CD4-positive, alpha-beta T cell (primary cell): ENCODE measurements around the gene ZRANB3. TPM values are rescaled to one million over a fixed set of nuclear protein-coding genes. Genes with fewer than 3 reads are reported as not detected.

ENCODE experiments used
- ATAC-seq: fragments of 200-7000 bp; cut with Tn5 transposase; one replicate; pipeline ENCODE4 v1.10.0; 2022; ENCODE audit warnings: mild to moderate bottlenecking; ENCODE audit not compliant: poor library complexity
- CTCF ChIA-PET: fragments of 350-600 bp; sonication (Branson Sonifier 250); formaldehyde crosslinking; loops from one replicate; lab custom pipeline; 2021; ENCODE audit warnings: antibody characterized with exemption, inconsistent platforms; lab: Charles Lee
- POLR2A ChIA-PET: fragments of 350-600 bp; sonication (Branson Sonifier 250); formaldehyde crosslinking; loops from one replicate; lab custom pipeline; 2021; ENCODE audit warnings: antibody characterized with exemption, inconsistent platforms; lab: Charles Lee
- DNase-seq, 14 experiments: peaks; one replicate each; pipeline ENCODE4 v3.0.0-alpha.2; 2013 to 2020; ENCODE audit warnings: mixed read lengths in 2 of 14
- H3K27ac ChIP-seq, 2 donors: one replicate each; pipeline versions ENCODE4 v1.5.1 to v1.7.0; 2013; ENCODE audit warnings: low read length in 2 of 2, low read depth in 1 of 2, mild to moderate bottlenecking in 1 of 2
- H3K27me3 ChIP-seq, 2 experiments: 1 replicate in 1 of 2; 2 replicates in 1 of 2; pipeline versions ENCODE4 v1.6.1 to v1.7.0; 2013; ENCODE audit warnings: low read length in 2 of 2, control low read depth in 1 of 2, mild to moderate bottlenecking in 1 of 2, moderate library complexity in 1 of 2; ENCODE audit not compliant: insufficient read depth in 2 of 2, control insufficient read depth in 1 of 2
- H3K36me3 ChIP-seq: one replicate; pipeline ENCODE4 v1.6.1; 2013; ENCODE audit warnings: low read length, control low read depth; ENCODE audit not compliant: insufficient read depth
- H3K4me1 ChIP-seq: one replicate; pipeline ENCODE4 v1.6.1; 2013; ENCODE audit warnings: low read length, control low read depth; ENCODE audit not compliant: insufficient read depth
- H3K4me3 ChIP-seq: one replicate; pipeline ENCODE4 v1.5.1; 2013; ENCODE audit warnings: mild to moderate bottlenecking, low read length, moderate library complexity
- H3K9me3 ChIP-seq, 2 experiments: 1 replicate in 1 of 2; 2 replicates in 1 of 2; pipeline versions ENCODE4 v1.6.1 to v1.7.0; 2013; ENCODE audit warnings: low read length in 2 of 2, mild to moderate bottlenecking in 2 of 2, control low read depth in 1 of 2, moderate library complexity in 1 of 2; ENCODE audit not compliant: control insufficient read depth in 1 of 2, insufficient read depth in 1 of 2
- H3K27ac Mint-ChIP-seq: one replicate; pipeline ENCODE4 v1.8.0; 2020; ENCODE audit warnings: mixed read lengths
- H3K27me3 Mint-ChIP-seq: one replicate; pipeline ENCODE4 v1.8.0; 2021; ENCODE audit warnings: mixed read lengths
- H3K36me3 Mint-ChIP-seq: one replicate; pipeline ENCODE4 v1.8.0; 2021; ENCODE audit warnings: low read depth, mixed read lengths
- H3K4me1 Mint-ChIP-seq: one replicate; pipeline ENCODE4 v1.8.0; 2021; ENCODE audit warnings: low read depth, mixed read lengths
- H3K4me3 Mint-ChIP-seq: one replicate; pipeline ENCODE4 v1.8.0; 2020; ENCODE audit warnings: mild to moderate bottlenecking, mixed read lengths
- H3K9me3 Mint-ChIP-seq: one replicate; pipeline ENCODE4 v1.8.0; 2020; ENCODE audit warnings: mixed read lengths
- intact Hi-C, 2 experiments: fragments of 100-400 bp; cut with DNase I in 1 of 2; cut with micrococcal nuclease in 1 of 2; formaldehyde crosslinking; loops; one replicate each; pipeline versions ENCODE4 v1.15.1 to v1.9.0; 2023 to 2025; cut with DNase I, micrococcal nuclease
- total RNA-seq, 174 experiments: library from RNA in 2 of 174; stranded (reverse) in 2 of 174; gene quantifications; one replicate each; pipeline ENCODE4 v1.2.3 and lab custom pipeline; 2021 to 2026
- TF ChIP-seq, protein P1 (sequence below): fragments of 200-600 bp; IDR thresholded peaks from one replicate; pipeline ENCODE4 v1.8.0; 2022; ENCODE audit warnings: antibody characterized with exemption, mild to moderate bottlenecking

ZRANB3 gene
- total RNA-seq, 2 experiments from 2014 or later: 3.9 to 4.2 TPM

DNA sequence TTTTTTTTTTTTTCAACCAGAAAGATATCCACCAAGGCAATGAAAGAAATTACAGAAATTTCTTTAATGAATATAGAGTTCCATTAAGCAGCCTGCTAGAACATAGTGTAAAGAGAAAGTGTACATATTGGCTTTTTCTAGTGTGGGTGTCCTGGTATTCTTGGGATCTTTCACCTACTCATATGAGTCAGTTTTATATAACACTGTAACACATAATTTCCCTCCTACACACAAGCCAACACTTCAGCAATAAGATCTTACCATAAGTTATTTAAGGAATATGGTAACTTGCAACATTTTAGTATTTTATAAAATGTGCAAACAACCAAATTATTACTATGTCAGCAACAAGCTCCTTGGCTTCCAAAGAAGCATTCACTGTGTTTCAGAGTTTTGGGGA is 59.9 kb downstream of the ZRANB3 start:
- Histone ChIP-seq H3K36me3 (no peaks in the 10 kb centered on the region), H3K27me3 (no peaks in the 10 kb centered on the region), H3K4me3 (no peak overlapping the region), H3K4me1 (no peaks in the 10 kb centered on the region), H3K9me3 (no peaks in the 10 kb centered on the region), H3K27ac (no peak overlapping the region)
- Mint-ChIP-seq H3K9me3 (no peaks in the 10 kb centered on the region), H3K36me3 (no peaks in the 10 kb centered on the region), H3K4me1 (no peaks in the 10 kb centered on the region), H3K27me3 (no peaks in the 10 kb centered on the region), H3K4me3 (no peak overlapping the region), H3K27ac (no peak overlapping the region)
- no peak for DNase-seq
- ATAC-seq: no peak
- intact Hi-C loops: loop anchor here (5.0 to 10.0 kb wide), 3 partner anchors 124 to 469 kb away; no protein-coding TSS in a partner anchor
- TF ChIP-seq, protein P1, sequence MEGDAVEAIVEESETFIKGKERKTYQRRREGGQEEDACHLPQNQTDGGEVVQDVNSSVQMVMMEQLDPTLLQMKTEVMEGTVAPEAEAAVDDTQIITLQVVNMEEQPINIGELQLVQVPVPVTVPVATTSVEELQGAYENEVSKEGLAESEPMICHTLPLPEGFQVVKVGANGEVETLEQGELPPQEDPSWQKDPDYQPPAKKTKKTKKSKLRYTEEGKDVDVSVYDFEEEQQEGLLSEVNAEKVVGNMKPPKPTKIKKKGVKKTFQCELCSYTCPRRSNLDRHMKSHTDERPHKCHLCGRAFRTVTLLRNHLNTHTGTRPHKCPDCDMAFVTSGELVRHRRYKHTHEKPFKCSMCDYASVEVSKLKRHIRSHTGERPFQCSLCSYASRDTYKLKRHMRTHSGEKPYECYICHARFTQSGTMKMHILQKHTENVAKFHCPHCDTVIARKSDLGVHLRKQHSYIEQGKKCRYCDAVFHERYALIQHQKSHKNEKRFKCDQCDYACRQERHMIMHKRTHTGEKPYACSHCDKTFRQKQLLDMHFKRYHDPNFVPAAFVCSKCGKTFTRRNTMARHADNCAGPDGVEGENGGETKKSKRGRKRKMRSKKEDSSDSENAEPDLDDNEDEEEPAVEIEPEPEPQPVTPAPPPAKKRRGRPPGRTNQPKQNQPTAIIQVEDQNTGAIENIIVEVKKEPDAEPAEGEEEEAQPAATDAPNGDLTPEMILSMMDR: no peak
- CTCF ChIA-PET: no interaction called here
- POLR2A ChIA-PET: no interaction called here

DNA sequence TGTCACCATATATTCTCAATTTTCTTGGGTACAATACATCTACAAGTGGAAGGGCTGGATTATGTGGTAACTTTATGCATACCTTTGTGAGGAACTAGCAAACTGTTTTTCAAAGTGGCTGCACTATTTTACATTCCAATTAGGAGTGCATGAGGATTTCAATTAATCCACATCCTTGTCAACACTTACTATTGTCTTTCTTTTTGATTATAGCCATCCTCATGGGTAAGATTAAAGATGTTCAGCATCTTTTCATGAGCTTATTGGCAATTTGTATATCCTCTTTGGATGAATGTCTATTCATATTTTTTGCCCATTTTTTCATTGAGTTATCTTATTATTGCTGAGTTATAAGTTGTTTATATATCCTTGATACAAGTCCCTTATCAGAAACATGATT is 73.7 kb downstream of the ZRANB3 start:
- Mint-ChIP-seq H3K4me1 (no peaks in the 10 kb centered on the region), H3K27ac (no peak overlapping the region), H3K9me3 (peaks cover 5% of the 10 kb centered on the region), H3K36me3 (peaks cover 40% of the 10 kb centered on the region), H3K27me3 (no peaks in the 10 kb centered on the region), H3K4me3 (no peak overlapping the region)
- no peak for ATAC-seq
- H3K4me1 ChIP-seq: no peaks in the 10 kb centered on the region
- H3K9me3 ChIP-seq: peaks cover 11 to 19% of the 10 kb centered on the region in 2 experiments
- no peak overlapping the region for H3K4me3 ChIP-seq
- ChIA-PET CTCF (no interaction called here), POLR2A (no interaction called here)
- DNase-seq: no peak
- no peak overlapping the region for H3K27ac ChIP-seq
- intact Hi-C loops: no loop called here
- H3K27me3 ChIP-seq: no peaks in the 10 kb centered on the region
- no peaks in the 10 kb centered on the region for H3K36me3 ChIP-seq
- TF ChIP-seq, protein P1: no peak

DNA sequence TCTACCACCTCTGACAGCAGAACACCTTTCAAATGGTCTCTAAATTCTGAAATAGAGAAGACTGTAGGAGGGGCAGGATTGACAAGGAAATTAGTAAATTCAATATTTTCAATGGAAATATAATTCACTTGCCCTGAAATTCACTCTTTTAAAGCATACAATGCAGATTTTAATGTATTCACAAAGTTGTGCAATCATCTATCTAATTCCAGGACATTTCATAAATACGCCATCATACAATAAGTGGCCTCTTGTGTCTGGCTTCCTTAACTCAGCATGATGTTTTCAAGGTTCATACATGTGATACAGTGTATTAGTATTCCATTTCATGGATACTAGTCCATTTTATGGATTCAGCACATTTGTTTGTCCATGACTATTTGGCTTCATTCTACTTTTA is 74.2 kb downstream of the ZRANB3 start:
- H3K36me3 ChIP-seq: no peaks in the 10 kb centered on the region
- TF ChIP-seq, protein P1: no peak
- H3K27ac ChIP-seq: no peak overlapping the region
- ATAC-seq: no peak
- peaks cover 11 to 19% of the 10 kb centered on the region in 2 experiments for H3K9me3 ChIP-seq
- intact Hi-C loops: no loop called here
- Mint-ChIP-seq H3K4me1 (no peaks in the 10 kb centered on the region), H3K36me3 (peaks cover 45% of the 10 kb centered on the region), H3K4me3 (no peak overlapping the region), H3K9me3 (peaks cover 7% of the 10 kb centered on the region), H3K27ac (no peak overlapping the region), H3K27me3 (no peaks in the 10 kb centered on the region)
- H3K4me1 ChIP-seq: no peaks in the 10 kb centered on the region
- POLR2A ChIA-PET: no interaction called here
- no peak for DNase-seq
- CTCF ChIA-PET: no interaction called here
- no peaks in the 10 kb centered on the region for H3K27me3 ChIP-seq
- no peak overlapping the region for H3K4me3 ChIP-seq
